GM12878 (cell line): ENCODE data around the gene FAM219A. TPM values are rescaled to one million over a fixed set of nuclear protein-coding genes. Genes with fewer than 3 reads are reported as not detected.

ENCODE experiments used
- ATF7 ChIP-seq: fragments of 450-650 bp; IDR thresholded peaks from 2 replicates; pipeline ENCODE4 v1.6.1; 2016; ENCODE audit warnings: low read depth, mild to moderate bottlenecking
- BMI1 ChIP-seq: fragments of 450-650 bp; IDR thresholded peaks from 2 replicates; pipeline ENCODE4 v1.6.1; 2016; ENCODE audit warnings: mild to moderate bottlenecking, moderate library complexity, borderline replicate concordance
- CBX5 ChIP-seq: sonication (generic); IDR thresholded peaks from 2 replicates; pipeline ENCODE4 v1.6.1; 2016; ENCODE audit warnings: low read depth, moderate library complexity, mild to moderate bottlenecking, inconsistent platforms
- CREB1 ChIP-seq: IDR thresholded peaks from 2 replicates; pipeline ENCODE4 v1.6.1; 2012; ENCODE audit warnings: low read depth, mild to moderate bottlenecking, inconsistent platforms
- HDGF ChIP-seq: fragments of 450-650 bp; IDR thresholded peaks from 2 replicates; pipeline ENCODE4 v1.6.1; 2016; ENCODE audit warnings: antibody characterized with exemption
- IRF4 ChIP-seq: IDR thresholded peaks from 2 replicates; pipeline ENCODE4 v1.6.1; 2011; ENCODE audit warnings: low read depth, low read length
- KLF5 ChIP-seq: fragments of 450-650 bp; IDR thresholded peaks from 2 replicates; pipeline ENCODE4 v1.6.1; 2014; ENCODE audit warnings: mild to moderate bottlenecking; ENCODE audit not compliant: partially characterized antibody
- NR2C1 ChIP-seq: fragments of 450-650 bp; IDR thresholded peaks from 2 replicates; pipeline ENCODE4 v1.6.1; 2017; ENCODE audit warnings: antibody characterized with exemption, mild to moderate bottlenecking, moderate library complexity
- RAD21 ChIP-seq: IDR thresholded peaks from 2 replicates; pipeline ENCODE4 v1.6.1; 2011; ENCODE audit warnings: mild to moderate bottlenecking, low read depth, low read length, moderate library complexity; ENCODE audit not compliant: insufficient read depth
- SIN3A ChIP-seq: IDR thresholded peaks from 2 replicates; pipeline ENCODE4 v1.6.1; 2012; ENCODE audit warnings: low read depth, low read length, improper control_type of control experiment
- SIX5 ChIP-seq: IDR thresholded peaks from 2 replicates; pipeline ENCODE4 v1.6.1; 2011; ENCODE audit warnings: mild to moderate bottlenecking, low read depth, low read length, moderate library complexity; ENCODE audit not compliant: severe bottlenecking
- STAT3 ChIP-seq: IDR thresholded peaks from 2 replicates; pipeline ENCODE4 v1.6.1; 2011; ENCODE audit warnings: low read depth, low read length, improper control_type of control experiment
- ZNF217 ChIP-seq: fragments of 450-650 bp; IDR thresholded peaks from 2 replicates; pipeline ENCODE4 v1.6.1; 2017; ENCODE audit warnings: antibody characterized with exemption, mild to moderate bottlenecking
- ZNF274 ChIP-seq: IDR thresholded peaks from one replicate; pipeline ENCODE4 v1.8.0; 2011; ENCODE audit not compliant: insufficient read length, insufficient read depth
- polyA plus RNA-seq, 11 experiments: library from polyadenylated mRNA; depleted of rRNA in 4 of 11; unstranded in 6 of 11; stranded (reverse) in 5 of 11; fragments of >200 nt; fragmentation: Nextera tagmentation in 4 of 11; fragmentation: Illumina TruSeq in 1 of 11; extraction: Ambion mirVana in 4 of 11; extraction: Trizol in 1 of 11; gene quantifications; 1 replicate in 1 of 11; 2 replicates in 10 of 11; pipeline versions ENCODE4 v1.2.1 to v1.2.3, GENCODE V29; 2011 to 2016; ENCODE audit warnings: inconsistent platforms in 2 of 11, missing spikeins in 2 of 11, low read depth in 1 of 11
- total RNA-seq, 4 experiments: library from RNA; depleted of rRNA in 3 of 4; stranded (reverse); fragments of >200 nt in 3 of 4; fragmentation: Illumina TruSeq in 1 of 4; extraction: Trizol in 1 of 4; gene quantifications; 2 replicates each; pipeline versions ENCODE4 v1.2.1 to v1.2.3, GENCODE V29; 2013 to 2021
- TF ChIP-seq, protein P1 (sequence below): fragments of 450-650 bp; conservative IDR thresholded peaks from 2 replicates; pipeline ENCODE4 v1.6.1; 2017; ENCODE audit warnings: mild to moderate bottlenecking, moderate library complexity
- TF ChIP-seq, protein P2 (sequence below): IDR thresholded peaks from 2 replicates; pipeline ENCODE4 v1.6.1; 2012; ENCODE audit warnings: low read length, inconsistent platforms
- TF ChIP-seq, protein P3 (sequence below): fragments of 450-650 bp; IDR thresholded peaks from 2 replicates; pipeline ENCODE4 v1.6.1; 2018; ENCODE audit warnings: mild to moderate bottlenecking, low read depth, moderate library complexity; ENCODE audit not compliant: partially characterized antibody
- TF ChIP-seq, protein P4 (sequence below): fragments of 450-650 bp; formaldehyde crosslinking; IDR thresholded peaks from 2 replicates; pipeline ENCODE4 v1.5.0; 2022; ENCODE audit warnings: mild to moderate bottlenecking, missing genetic modification characterization
- TF ChIP-seq, protein P5 (sequence below): fragments of 450-650 bp; IDR thresholded peaks from 2 replicates; pipeline ENCODE4 v1.6.1; 2016; ENCODE audit warnings: mild to moderate bottlenecking

The FAM219A gene
- total and polyA plus RNA-seq, 10 of the 15 experiments (the other 5 are each of a cell fraction or from before 2014, with no cell fraction given), result 0.11 to 2.0 (median 0.71) TPM

DNA sequence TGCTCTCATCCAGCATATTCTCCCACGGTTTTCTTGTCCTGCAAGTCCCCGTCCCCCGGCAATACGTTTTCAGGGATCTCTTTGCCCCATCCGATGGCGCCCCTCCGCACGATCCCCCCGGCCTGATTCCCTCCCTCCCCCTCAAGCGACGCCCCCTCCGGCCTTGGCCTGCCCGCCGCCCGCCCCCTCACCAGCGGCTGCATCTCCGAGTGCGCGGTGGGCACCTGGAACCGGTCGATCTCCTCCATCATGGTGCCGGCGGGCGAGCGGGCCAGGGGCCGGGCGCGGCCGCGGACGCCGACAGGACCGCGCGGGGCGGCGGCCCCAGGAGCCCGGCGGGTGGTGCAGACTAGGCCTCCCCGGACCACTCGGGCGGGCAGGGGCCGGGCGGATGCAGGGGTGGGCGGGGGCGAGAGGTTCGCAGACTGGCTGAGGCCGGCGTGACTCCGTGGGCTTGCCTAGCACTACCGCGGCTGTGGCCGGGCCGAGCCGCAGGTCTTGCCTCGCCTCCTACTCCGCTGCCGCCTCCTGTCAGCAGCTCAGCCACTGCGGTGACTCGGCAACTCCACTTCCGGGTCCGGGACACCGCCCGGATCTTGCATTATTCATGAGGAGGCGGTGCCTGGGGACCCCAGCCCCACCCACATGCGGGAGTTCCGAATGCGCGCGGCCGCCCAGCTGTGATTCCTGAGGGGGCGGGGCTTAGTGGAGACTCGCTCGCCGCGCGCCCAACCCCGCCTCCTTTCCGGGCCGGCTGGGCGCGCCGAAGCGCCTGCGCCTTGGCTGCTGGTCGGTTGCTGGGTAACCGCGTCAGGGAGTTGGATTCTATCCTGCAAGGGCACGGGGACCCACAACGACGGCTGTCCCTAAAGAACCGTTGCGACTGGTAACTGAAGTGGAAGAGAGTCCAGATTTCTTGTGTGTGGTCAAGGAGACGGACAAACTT is at the start of gene FAM219A, which contains the start of gene DNAI1 (continued):
- TF ChIP-seq CBX5 (no peak), BMI1 (peak; percentile 37; the same call in 1 of the 2 replicates), SIX5 (no peak), ZNF217 (no peak), NR2C1 (no peak), CREB1 (0 out of 2 replicates have a peak, but pooled peaks have one; percentile 36), ATF7 (no peak), KLF5 (no peak), SIN3A (no peak), HDGF (peak; percentile 82), STAT3 (no peak), ZNF274 (no peak), IRF4 (no peak), RAD21 (no peak)
- TF ChIP-seq, protein P1, sequence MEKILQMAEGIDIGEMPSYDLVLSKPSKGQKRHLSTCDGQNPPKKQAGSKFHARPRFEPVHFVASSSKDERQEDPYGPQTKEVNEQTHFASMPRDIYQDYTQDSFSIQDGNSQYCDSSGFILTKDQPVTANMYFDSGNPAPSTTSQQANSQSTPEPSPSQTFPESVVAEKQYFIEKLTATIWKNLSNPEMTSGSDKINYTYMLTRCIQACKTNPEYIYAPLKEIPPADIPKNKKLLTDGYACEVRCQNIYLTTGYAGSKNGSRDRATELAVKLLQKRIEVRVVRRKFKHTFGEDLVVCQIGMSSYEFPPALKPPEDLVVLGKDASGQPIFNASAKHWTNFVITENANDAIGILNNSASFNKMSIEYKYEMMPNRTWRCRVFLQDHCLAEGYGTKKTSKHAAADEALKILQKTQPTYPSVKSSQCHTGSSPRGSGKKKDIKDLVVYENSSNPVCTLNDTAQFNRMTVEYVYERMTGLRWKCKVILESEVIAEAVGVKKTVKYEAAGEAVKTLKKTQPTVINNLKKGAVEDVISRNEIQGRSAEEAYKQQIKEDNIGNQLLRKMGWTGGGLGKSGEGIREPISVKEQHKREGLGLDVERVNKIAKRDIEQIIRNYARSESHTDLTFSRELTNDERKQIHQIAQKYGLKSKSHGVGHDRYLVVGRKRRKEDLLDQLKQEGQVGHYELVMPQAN, result no peak
- TF ChIP-seq, protein P2, sequence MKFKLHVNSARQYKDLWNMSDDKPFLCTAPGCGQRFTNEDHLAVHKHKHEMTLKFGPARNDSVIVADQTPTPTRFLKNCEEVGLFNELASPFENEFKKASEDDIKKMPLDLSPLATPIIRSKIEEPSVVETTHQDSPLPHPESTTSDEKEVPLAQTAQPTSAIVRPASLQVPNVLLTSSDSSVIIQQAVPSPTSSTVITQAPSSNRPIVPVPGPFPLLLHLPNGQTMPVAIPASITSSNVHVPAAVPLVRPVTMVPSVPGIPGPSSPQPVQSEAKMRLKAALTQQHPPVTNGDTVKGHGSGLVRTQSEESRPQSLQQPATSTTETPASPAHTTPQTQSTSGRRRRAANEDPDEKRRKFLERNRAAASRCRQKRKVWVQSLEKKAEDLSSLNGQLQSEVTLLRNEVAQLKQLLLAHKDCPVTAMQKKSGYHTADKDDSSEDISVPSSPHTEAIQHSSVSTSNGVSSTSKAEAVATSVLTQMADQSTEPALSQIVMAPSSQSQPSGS, result no peak
- TF ChIP-seq, protein P3, sequence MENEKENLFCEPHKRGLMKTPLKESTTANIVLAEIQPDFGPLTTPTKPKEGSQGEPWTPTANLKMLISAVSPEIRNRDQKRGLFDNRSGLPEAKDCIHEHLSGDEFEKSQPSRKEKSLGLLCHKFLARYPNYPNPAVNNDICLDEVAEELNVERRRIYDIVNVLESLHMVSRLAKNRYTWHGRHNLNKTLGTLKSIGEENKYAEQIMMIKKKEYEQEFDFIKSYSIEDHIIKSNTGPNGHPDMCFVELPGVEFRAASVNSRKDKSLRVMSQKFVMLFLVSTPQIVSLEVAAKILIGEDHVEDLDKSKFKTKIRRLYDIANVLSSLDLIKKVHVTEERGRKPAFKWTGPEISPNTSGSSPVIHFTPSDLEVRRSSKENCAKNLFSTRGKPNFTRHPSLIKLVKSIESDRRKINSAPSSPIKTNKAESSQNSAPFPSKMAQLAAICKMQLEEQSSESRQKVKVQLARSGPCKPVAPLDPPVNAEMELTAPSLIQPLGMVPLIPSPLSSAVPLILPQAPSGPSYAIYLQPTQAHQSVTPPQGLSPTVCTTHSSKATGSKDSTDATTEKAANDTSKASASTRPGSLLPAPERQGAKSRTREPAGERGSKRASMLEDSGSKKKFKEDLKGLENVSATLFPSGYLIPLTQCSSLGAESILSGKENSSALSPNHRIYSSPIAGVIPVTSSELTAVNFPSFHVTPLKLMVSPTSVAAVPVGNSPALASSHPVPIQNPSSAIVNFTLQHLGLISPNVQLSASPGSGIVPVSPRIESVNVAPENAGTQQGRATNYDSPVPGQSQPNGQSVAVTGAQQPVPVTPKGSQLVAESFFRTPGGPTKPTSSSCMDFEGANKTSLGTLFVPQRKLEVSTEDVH, result no peak
- TF ChIP-seq, protein P4, sequence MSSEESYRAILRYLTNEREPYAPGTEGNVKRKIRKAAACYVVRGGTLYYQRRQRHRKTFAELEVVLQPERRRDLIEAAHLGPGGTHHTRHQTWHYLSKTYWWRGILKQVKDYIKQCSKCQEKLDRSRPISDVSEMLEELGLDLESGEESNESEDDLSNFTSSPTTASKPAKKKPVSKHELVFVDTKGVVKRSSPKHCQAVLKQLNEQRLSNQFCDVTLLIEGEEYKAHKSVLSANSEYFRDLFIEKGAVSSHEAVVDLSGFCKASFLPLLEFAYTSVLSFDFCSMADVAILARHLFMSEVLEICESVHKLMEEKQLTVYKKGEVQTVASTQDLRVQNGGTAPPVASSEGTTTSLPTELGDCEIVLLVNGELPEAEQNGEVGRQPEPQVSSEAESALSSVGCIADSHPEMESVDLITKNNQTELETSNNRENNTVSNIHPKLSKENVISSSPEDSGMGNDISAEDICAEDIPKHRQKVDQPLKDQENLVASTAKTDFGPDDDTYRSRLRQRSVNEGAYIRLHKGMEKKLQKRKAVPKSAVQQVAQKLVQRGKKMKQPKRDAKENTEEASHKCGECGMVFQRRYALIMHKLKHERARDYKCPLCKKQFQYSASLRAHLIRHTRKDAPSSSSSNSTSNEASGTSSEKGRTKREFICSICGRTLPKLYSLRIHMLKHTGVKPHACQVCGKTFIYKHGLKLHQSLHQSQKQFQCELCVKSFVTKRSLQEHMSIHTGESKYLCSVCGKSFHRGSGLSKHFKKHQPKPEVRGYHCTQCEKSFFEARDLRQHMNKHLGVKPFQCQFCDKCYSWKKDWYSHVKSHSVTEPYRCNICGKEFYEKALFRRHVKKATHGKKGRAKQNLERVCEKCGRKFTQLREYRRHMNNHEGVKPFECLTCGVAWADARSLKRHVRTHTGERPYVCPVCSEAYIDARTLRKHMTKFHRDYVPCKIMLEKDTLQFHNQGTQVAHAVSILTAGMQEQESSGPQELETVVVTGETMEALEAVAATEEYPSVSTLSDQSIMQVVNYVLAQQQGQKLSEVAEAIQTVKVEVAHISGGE (CRISPR knock-in tag), result no peak
- TF ChIP-seq, protein P5, sequence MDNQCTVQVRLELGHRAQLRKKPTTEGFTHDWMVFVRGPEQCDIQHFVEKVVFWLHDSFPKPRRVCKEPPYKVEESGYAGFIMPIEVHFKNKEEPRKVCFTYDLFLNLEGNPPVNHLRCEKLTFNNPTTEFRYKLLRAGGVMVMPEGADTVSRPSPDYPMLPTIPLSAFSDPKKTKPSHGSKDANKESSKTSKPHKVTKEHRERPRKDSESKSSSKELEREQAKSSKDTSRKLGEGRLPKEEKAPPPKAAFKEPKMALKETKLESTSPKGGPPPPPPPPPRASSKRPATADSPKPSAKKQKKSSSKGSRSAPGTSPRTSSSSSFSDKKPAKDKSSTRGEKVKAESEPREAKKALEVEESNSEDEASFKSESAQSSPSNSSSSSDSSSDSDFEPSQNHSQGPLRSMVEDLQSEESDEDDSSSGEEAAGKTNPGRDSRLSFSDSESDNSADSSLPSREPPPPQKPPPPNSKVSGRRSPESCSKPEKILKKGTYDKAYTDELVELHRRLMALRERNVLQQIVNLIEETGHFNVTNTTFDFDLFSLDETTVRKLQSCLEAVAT, result no peak
